ENCODE data around the gene EDN1. TPM values are rescaled to one million over a fixed set of nuclear protein-coding genes. Genes with fewer than 3 reads are reported as not detected.

The EDN1 gene
- total and polyA plus RNA-seq, 9 of the 15 experiments (the other 6 are each of a cell fraction or from before 2014, with no cell fraction given): 0.03 to 0.06 TPM; not detected in 7

GRCh38 chr6:12336121-12336971, 46.2 kb downstream of the EDN1 start:
- intact Hi-C loops (cut with micrococcal nuclease): no loop called here
- DNase-seq (ENCODE audit: extremely low read depth in 1 of 4, low spot score in 3 of 4): no peak
- no peaks in the 10 kb centered on the region for H3K4me1 ChIP-seq (replicated peaks in 1 of 2; ENCODE audit: control insufficient read depth in 2 of 2, insufficient read depth in 2 of 2, low read length in 2 of 2)
- 2% methylated on average over 5 of the region's 5 CpGs for WGBS (ENCODE audit: insufficient coverage, low coverage, missing lambda C conversion rate)
- H3K9me1 ChIP-seq (ENCODE audit: control insufficient read depth, insufficient read depth, low read length): no peaks in the 10 kb centered on the region
- no peaks in the 10 kb centered on the region for H3K79me2 ChIP-seq (ENCODE audit: control insufficient read depth, insufficient read depth, low read length)
- no TSS peak for BruUV-seq (replicated peaks)
- H3K9ac ChIP-seq (ENCODE audit: insufficient read depth in 1 of 2, low read depth in 2 of 2, low read length in 2 of 2): no peak overlapping the region
- in situ Hi-C loops (cut with MboI): no loop called here
- H3K27me3 ChIP-seq (ENCODE audit: control insufficient read depth in 2 of 2, insufficient read depth in 2 of 2, low read length in 2 of 2): peaks cover 20 to 27% of the 10 kb centered on the region in 2 experiments
- no peak overlapping the region for H2AFZ ChIP-seq (ENCODE audit: low read depth, low read length)
- no peak overlapping the region for H3K4me3 ChIP-seq
- no peak for TF ChIP-seq STAT5B (CRISPR knock-in tag; IDR thresholded peaks at IDR 0.05)
- TF ChIP-seq ESRRA (IDR thresholded peaks at IDR 0.05; ENCODE audit: borderline replicate concordance, low read depth): no peak
- TF ChIP-seq PRPF4 (IDR thresholded peaks at IDR 0.05; ENCODE audit: insufficient read depth, low read depth, low read length, poor library complexity, severe bottlenecking): no peak
- TF ChIP-seq GTF2F1 (IDR thresholded peaks at IDR 0.05; ENCODE audit: low read depth, low read length): no peak
- TF ChIP-seq ATF6 (CRISPR knock-in tag; IDR thresholded peaks at IDR 0.05): no peak
- TF ChIP-seq RBM34 (IDR thresholded peaks at IDR 0.05; ENCODE audit: borderline replicate concordance, insufficient read depth, low read length): no peak
- TF ChIP-seq GTF2E2 (tag; IDR thresholded peaks at IDR 0.05): no peak
- no peak for TF ChIP-seq PREB (CRISPR knock-in tag; IDR thresholded peaks at IDR 0.05)
- TF ChIP-seq ZNF212 (CRISPR knock-in tag; IDR thresholded peaks at IDR 0.05): no peak
- TF ChIP-seq HMGN3 (IDR thresholded peaks at IDR 0.05; ENCODE audit: borderline replicate concordance, extremely low read depth, insufficient read length, low read depth, low read length): no peak
- no peak for TF ChIP-seq SPI1 (IDR thresholded peaks at IDR 0.05; ENCODE audit: borderline replicate concordance, low read depth, low read length)
- no peak for FAIRE-seq
- no peaks in the 10 kb centered on the region for H3K9me3 ChIP-seq (replicated peaks; ENCODE audit: control insufficient read depth, insufficient read depth, low read depth, low read length)
- ChIA-PET POLR2A (no interaction called here), CTCF (ENCODE audit: low intra/inter-chr PET ratio) (no interaction called here)
- H4K20me1 ChIP-seq (replicated peaks; ENCODE audit: control insufficient read depth, insufficient read depth, low read length): no peaks in the 10 kb centered on the region
- H3K4me2 ChIP-seq (ENCODE audit: insufficient read depth, low read length): no peak overlapping the region
- no peak for ATAC-seq
- H3K27ac ChIP-seq (ENCODE audit: extremely low read depth, low read depth, low read length): no peak overlapping the region
- no peaks in the 10 kb centered on the region for H3K36me3 ChIP-seq (ENCODE audit: control insufficient read depth, insufficient read depth, low read length)
